KOPT-K1 (cell line): ENCODE data around the gene NKAIN2.
"Not testable (repeated sequence)": the region's sequence is repeated elsewhere in the genome, so short reads cannot be mapped to it uniquely, and the experiment has no call there.

ENCODE experiments used
- H3K27ac ChIP-seq: fragments of 200-600 bp; sonication (generic); 2 replicates; pipeline ENCODE4 v1.5.1; 2016; ENCODE audit warnings: antibody characterized with exemption, mild to moderate bottlenecking, low read depth, low read length; ENCODE audit not compliant: poor library complexity, severe bottlenecking
- H3K36me3 ChIP-seq: fragments of 200-600 bp; sonication (generic); 2 replicates; pipeline ENCODE4 v1.5.1; 2017; ENCODE audit warnings: antibody characterized with exemption, mild to moderate bottlenecking, low read length, moderate library complexity; ENCODE audit not compliant: insufficient read depth
- H3K9me3 ChIP-seq: fragments of 200-600 bp; sonication (generic); 2 replicates; pipeline ENCODE4 v1.5.1; 2017; ENCODE audit warnings: antibody characterized with exemption, low read length, mild to moderate bottlenecking; ENCODE audit not compliant: insufficient read depth, poor library complexity, severe bottlenecking

The NKAIN2 gene

DNA sequence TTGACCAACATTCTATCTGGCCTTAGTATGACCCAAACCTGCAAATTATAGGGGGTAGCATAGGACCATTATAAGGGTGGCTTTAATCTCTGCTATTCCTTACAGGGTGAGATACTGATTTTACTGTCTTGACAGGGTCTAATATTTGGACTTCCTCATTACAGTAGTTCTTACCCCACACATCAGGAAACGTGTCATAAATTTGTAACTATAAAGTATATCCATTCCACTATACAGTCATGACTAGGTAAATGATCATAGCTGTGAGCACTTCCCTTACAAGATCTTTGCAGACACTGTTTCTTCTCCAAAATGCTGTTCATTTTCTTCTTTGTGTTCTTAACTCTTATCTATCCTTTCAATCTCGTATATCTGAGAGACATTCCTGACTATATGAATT, 639.9 kb downstream of the NKAIN2 start:
- no peak overlapping the region for H3K27ac ChIP-seq
- no peaks in the 10 kb centered on the region for H3K9me3 ChIP-seq
- no peaks in the 10 kb centered on the region for H3K36me3 ChIP-seq

GRCh38 chr6:124445581-124445980, 641.9 kb downstream of the NKAIN2 start:
- Histone ChIP-seq H3K36me3 (no peaks in the 10 kb centered on the region), H3K27ac (no peak overlapping the region), H3K9me3 (no peaks in the 10 kb centered on the region)

- no peaks in the 10 kb centered on the region for H3K9me3 ChIP-seq
- no peak overlapping the region for H3K27ac ChIP-seq
- H3K36me3 ChIP-seq = no peaks in the 10 kb centered on the region
Measured at GRCh38 chr6:124446961-124447360, 643.3 kb downstream of the NKAIN2 start.

DNA sequence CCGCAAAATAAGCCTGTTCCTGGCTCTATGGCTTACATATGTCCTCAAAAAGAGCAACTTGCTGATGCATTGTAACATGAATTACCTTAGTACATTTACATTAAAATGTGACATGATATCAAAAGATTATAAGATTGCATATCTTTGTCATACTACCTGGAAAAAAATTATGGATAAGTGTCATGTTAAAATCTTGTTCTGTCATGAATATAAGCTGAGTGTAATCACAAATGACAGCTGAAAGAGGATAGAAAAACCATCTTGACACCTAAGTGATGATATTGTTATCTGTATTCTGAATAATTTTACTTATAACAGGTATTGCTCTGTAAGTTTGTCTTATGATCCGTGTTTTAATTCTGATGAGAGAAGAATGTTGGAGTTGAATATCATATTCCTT, 655.6 kb downstream of the NKAIN2 start:
- Histone ChIP-seq H3K9me3 (no peaks in the 10 kb centered on the region), H3K27ac (no peak overlapping the region), H3K36me3 (no peaks in the 10 kb centered on the region)

DNA sequence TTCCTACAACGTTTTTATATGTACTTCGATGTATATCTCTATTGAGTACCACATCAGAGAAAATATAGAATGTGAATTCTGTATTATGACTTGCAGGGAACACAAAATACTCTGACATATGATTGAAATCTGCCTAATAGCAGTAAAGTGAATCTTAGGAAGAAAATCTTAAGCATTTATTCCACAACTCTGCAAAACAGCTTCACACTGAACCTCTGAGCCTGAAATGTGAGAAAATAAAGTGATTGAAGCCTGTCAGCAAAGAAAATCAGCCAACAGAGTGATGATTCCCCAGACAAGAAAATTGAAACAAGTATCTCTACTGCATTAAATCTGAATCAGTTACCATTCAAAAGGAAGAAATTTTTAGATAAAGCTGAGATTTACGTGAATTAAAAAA, 659.1 kb downstream of the NKAIN2 start:
- Histone ChIP-seq H3K27ac (no peak overlapping the region), H3K36me3 (no peaks in the 10 kb centered on the region), H3K9me3 (no peaks in the 10 kb centered on the region)

DNA sequence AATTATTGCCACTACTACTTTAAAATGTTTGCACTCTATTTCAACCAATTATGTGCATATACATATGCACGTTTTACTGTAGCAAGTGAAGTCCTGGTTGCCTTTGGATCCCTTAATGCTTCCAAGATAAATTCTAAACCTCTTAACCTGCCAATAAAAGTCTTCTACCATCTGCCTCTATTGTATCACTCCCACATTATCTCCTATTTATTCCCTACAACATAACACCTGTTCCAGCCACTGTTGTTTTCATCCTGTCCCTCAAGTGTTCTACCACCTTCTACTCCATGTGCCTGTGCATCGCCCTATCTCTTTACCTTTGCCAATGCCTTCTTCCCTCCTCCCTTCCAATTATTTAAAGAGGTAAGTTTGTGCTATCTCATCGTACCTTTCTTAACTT, 659.6 kb downstream of the NKAIN2 start:
- H3K27ac ChIP-seq = no peak overlapping the region
- H3K36me3 ChIP-seq = no peaks in the 10 kb centered on the region
- H3K9me3 ChIP-seq = no peaks in the 10 kb centered on the region

DNA sequence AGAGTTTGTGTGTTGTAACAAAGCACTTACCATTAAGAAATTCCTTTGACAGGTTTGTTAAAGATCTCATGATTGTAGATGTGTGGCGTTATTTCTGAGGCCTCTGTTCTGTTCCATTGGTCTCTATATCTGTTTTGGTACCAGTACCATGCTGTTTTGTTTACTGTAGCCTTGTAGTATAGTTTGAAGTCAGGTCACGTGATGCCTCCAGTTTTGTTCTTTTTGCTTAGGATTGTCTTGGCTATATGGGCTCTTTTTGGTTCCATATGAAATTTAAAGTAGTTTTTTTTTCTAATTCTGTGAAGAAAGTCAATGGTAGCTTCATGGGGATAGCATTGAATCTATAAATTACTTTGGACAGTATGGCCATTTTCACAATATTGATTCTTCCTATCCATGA, 660.9 kb downstream of the NKAIN2 start:
- H3K27ac ChIP-seq, H3K36me3 ChIP-seq, H3K9me3 ChIP-seq: not testable (repeated sequence)

GRCh38 chr6:124466949-124467348, 663.3 kb downstream of the NKAIN2 start:
- Histone ChIP-seq H3K36me3 (no peaks in the 10 kb centered on the region), H3K9me3 (no peaks in the 10 kb centered on the region), H3K27ac (no peak overlapping the region)

- Histone ChIP-seq H3K27ac (no peak overlapping the region), H3K9me3 (no peaks in the 10 kb centered on the region), H3K36me3 (no peaks in the 10 kb centered on the region)
Measured at GRCh38 chr6:124467366-124467765, 663.7 kb downstream of the NKAIN2 start.

- Histone ChIP-seq H3K36me3 (no peaks in the 10 kb centered on the region), H3K9me3 (no peaks in the 10 kb centered on the region), H3K27ac (no peak overlapping the region)
Measured at GRCh38 chr6:124470803-124471202, 667.1 kb downstream of the NKAIN2 start.

DNA sequence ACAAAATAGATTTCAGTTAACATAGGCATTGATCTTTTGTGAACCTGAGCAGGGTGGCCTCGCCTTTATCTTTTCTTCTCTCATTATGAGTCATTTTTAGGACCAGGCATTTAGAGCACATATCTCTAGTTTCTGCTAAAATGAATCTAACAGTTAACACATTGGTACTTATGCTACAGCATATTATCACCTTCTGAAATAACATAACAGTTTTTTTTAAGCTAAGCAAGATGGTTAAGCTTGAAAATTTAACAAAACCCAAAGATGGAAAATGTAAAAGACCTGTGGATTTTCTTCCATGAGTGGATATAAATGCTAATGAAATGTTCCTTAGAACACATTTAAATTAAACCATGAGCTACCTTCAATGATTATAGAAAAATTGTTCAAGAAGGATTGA, 671.5 kb downstream of the NKAIN2 start:
- no peak overlapping the region for H3K27ac ChIP-seq
- H3K9me3 ChIP-seq = no peaks in the 10 kb centered on the region
- no peaks in the 10 kb centered on the region for H3K36me3 ChIP-seq

DNA sequence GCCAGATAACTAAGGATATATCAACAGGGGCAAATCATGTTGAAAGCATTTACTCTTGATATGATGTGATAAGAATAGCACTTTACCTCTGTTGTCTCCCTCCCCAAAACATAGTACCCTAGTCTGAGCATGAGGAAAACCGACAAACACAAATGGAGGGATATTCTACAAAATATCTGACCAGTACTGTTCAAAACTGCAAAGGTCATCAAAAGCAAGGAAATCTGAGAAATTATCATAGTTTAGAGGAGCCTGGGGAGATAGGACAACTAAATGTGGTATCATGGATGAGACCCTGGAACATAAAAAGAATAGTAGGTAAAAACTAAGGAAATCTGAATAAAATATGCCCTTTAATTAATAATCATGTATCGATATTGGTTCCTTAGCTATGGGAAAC, 675.2 kb downstream of the NKAIN2 start:
- no peaks in the 10 kb centered on the region for H3K9me3 ChIP-seq
- no peaks in the 10 kb centered on the region for H3K36me3 ChIP-seq
- H3K27ac ChIP-seq = no peak overlapping the region

GRCh38 chr6:124479991-124480430, 676.3 kb downstream of the NKAIN2 start:
- Histone ChIP-seq H3K36me3 (no peaks in the 10 kb centered on the region), H3K27ac (no peak overlapping the region), H3K9me3 (no peaks in the 10 kb centered on the region)

DNA sequence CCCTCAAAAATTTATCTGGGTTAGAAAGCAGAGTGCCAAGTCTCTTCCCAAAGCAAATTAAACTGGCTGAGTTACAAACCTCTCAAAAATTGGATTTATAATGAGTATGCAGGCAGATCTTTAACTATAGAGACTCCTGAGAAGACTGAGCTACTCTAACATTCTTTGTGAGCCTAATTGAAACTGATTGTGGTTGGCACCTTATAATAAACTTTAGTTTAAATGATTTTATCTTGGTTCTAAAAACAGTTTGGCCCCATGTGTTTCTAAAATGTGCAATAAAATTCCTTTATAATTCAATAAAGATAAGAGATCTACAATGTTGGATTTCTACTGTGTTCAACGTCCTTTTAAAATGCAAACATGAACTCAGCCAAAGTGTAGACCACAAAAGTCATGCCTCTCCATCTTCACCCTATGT, 678.4 kb downstream of the NKAIN2 start:
- Histone ChIP-seq H3K36me3 (no peaks in the 10 kb centered on the region), H3K27ac (no peak overlapping the region), H3K9me3 (no peaks in the 10 kb centered on the region)

GRCh38 chr6:124487623-124488431, 684.2 kb downstream of the NKAIN2 start:
- H3K9me3 ChIP-seq = no peaks in the 10 kb centered on the region
- no peaks in the 10 kb centered on the region for H3K36me3 ChIP-seq
- H3K27ac ChIP-seq = no peak overlapping the region

GRCh38 chr6:124490122-124490521, 686.5 kb downstream of the NKAIN2 start:
- Histone ChIP-seq H3K9me3 (no peaks in the 10 kb centered on the region), H3K27ac (no peak overlapping the region), H3K36me3 (no peaks in the 10 kb centered on the region)
